Activated naive CD4-positive, alpha-beta T cell treated with anti-CD3 and anti-CD28 coated beads, Interleukin-2, amount 50 U/mL, for 24 hours (primary cell): ENCODE data around the gene SOHLH2.

ENCODE experiments used
- H3K27ac Mint-ChIP-seq: one replicate; pipeline ENCODE4 v1.8.0; 2021; ENCODE audit warnings: mild to moderate bottlenecking, mixed read lengths
- H3K27me3 Mint-ChIP-seq: one replicate; pipeline ENCODE4 v1.8.0; 2021; ENCODE audit warnings: mixed read lengths
- H3K36me3 Mint-ChIP-seq: one replicate; pipeline ENCODE4 v1.8.0; 2021; ENCODE audit warnings: mixed read lengths
- H3K4me1 Mint-ChIP-seq: one replicate; pipeline ENCODE4 v1.8.0; 2021; ENCODE audit warnings: mixed read lengths
- H3K4me3 Mint-ChIP-seq: one replicate; pipeline ENCODE4 v1.8.0; 2021; ENCODE audit warnings: mild to moderate bottlenecking, mixed read lengths
- H3K9me3 Mint-ChIP-seq: one replicate; pipeline ENCODE4 v1.8.0; 2021; ENCODE audit warnings: mixed read lengths

The SOHLH2 gene, protein sequence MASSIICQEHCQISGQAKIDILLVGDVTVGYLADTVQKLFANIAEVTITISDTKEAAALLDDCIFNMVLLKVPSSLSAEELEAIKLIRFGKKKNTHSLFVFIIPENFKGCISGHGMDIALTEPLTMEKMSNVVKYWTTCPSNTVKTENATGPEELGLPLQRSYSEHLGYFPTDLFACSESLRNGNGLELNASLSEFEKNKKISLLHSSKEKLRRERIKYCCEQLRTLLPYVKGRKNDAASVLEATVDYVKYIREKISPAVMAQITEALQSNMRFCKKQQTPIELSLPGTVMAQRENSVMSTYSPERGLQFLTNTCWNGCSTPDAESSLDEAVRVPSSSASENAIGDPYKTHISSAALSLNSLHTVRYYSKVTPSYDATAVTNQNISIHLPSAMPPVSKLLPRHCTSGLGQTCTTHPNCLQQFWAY

GRCh38 chr13:36214163-36214921 is at the start of gene SOHLH2:
SOHLH2 (minus strand) TSS chr13:36214556; CDS start chr13:36214526, 30 bp downstream.
- Mint-ChIP-seq H3K36me3 (no peaks in the 10 kb centered on the region), H3K4me1 (no peaks in the 10 kb centered on the region), H3K27ac (no peak within 1 kb of the TSS), H3K27me3 (no peaks in the 10 kb centered on the region), H3K9me3 (peaks cover 4% of the 10 kb centered on the region), H3K4me3 (no peak within 1 kb of the TSS)

DNA sequence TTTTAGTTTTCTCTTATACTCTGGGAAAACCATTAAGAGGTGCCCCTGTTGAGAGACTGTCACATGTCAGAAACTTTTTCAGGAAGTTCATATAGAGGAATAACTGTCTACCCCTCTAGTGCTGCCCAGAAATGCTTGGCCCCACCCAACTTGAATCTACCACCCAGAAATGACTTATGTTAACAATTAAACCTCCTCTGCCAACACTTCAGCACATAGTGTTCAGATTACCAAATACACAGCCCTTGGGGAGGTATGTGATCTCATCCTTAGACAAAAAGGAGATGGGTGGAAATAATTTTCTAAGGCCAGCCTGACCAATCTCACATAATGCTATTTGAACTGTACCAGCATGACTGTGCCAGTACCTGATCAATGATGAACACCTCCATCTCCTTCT is 47.6 kb upstream of the SOHLH2 start:
- H3K27me3 Mint-ChIP-seq: peaks cover 7% of the 10 kb centered on the region
- no peak overlapping the region for H3K27ac Mint-ChIP-seq
- H3K4me3 Mint-ChIP-seq: no peak overlapping the region
- H3K36me3 Mint-ChIP-seq: no peaks in the 10 kb centered on the region
- no peaks in the 10 kb centered on the region for H3K9me3 Mint-ChIP-seq
- H3K4me1 Mint-ChIP-seq: no peaks in the 10 kb centered on the region

DNA sequence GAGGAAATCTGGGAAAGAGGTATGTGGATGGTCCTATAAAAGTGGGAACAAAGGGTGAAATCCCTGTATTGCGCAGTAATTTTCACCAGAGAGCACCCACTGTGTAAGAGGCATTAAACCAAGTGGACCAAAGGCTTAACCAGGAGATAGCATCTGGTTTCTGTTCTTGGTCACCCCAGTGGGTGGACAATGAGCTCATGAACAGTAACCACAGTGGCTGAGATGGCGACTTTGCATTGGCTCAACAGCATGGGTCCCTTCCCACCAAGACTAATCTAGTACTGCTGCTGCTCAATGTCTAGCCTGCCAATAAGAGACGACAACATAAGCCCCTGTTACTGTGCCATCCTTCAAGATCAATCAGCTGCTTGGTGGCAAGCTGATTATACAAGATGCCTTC is 46.7 kb upstream of the SOHLH2 start:
- H3K27ac Mint-ChIP-seq: no peak overlapping the region
- peaks cover 5% of the 10 kb centered on the region for H3K27me3 Mint-ChIP-seq
- H3K4me3 Mint-ChIP-seq: no peak overlapping the region
- no peaks in the 10 kb centered on the region for H3K9me3 Mint-ChIP-seq
- H3K4me1 Mint-ChIP-seq: no peaks in the 10 kb centered on the region
- H3K36me3 Mint-ChIP-seq: no peaks in the 10 kb centered on the region

DNA sequence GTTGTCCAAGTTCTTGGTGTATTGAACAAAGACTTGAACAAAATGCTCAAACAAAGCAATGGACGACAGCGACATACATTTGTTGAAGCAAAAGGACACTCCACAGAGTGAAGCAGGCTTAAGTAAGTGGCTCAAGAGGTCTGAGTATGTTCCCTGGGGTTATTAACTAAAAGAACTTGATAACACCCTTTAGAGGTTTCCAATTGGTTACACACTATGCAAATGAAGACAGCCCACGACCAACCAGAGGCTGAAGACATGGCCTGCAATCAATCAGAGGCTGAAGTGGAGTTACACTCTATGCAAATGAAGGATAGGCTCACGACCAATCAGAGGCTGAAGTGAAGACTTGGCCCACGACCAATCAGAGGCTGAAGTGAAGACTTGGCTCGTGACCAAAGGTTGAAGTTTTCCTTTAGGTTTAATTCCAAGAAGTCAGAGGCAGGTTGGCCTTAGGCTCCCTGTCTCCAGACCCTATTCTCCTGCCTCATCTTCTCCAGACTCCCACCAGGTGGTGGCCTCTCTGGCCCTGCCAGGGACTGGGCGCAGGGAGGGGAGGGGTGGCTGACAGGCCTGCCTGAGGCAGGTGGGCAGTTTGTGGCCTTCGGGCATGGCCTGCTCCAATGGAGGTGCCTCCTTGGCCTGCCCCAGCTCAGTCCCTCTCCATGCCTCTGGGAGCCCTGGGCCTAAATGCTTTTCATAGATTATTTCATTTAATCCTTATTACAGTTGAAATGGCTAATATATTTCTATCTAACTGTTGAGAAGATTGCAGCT is 45.2 kb upstream of the SOHLH2 start:
- Mint-ChIP-seq H3K27me3 (peaks cover 5% of the 10 kb centered on the region), H3K9me3 (no peaks in the 10 kb centered on the region), H3K36me3 (no peaks in the 10 kb centered on the region), H3K27ac (no peak overlapping the region), H3K4me3 (no peak overlapping the region), H3K4me1 (no peaks in the 10 kb centered on the region)

GRCh38 chr13:36258831-36259230 is 44.5 kb upstream of the SOHLH2 start:
- Mint-ChIP-seq H3K27ac (no peak overlapping the region), H3K4me1 (no peaks in the 10 kb centered on the region), H3K27me3 (peaks cover 5% of the 10 kb centered on the region), H3K36me3 (no peaks in the 10 kb centered on the region), H3K9me3 (no peaks in the 10 kb centered on the region), H3K4me3 (no peak overlapping the region)

- Mint-ChIP-seq H3K27ac (no peak overlapping the region), H3K4me3 (no peak overlapping the region), H3K36me3 (no peaks in the 10 kb centered on the region), H3K27me3 (peaks cover 2% of the 10 kb centered on the region), H3K9me3 (no peaks in the 10 kb centered on the region), H3K4me1 (no peaks in the 10 kb centered on the region)
Observed at GRCh38 chr13:36251526-36251925, 37.2 kb upstream of the SOHLH2 start.

DNA sequence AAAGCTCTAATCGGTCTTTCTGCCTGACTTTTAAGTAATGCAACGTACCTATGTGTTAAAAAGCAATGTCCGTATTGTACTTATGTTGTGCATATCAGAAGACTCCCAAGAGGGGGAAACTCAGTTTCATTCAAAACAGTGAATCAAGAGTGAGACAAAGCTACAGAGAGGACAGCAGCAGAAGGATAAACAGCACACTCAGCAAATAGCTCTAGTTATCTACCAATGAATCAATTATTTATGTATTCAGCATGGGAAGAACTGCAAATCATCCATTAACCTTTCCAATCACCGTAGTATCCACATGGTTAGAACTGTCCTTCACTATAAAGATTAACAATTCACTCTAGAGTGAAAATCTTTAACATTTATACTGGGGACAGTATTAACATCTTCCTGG is 36.7 kb upstream of the SOHLH2 start:
- H3K27me3 Mint-ChIP-seq: peaks cover 2% of the 10 kb centered on the region
- no peaks in the 10 kb centered on the region for H3K36me3 Mint-ChIP-seq
- no peak overlapping the region for H3K4me3 Mint-ChIP-seq
- no peaks in the 10 kb centered on the region for H3K4me1 Mint-ChIP-seq
- no peaks in the 10 kb centered on the region for H3K9me3 Mint-ChIP-seq
- H3K27ac Mint-ChIP-seq: no peak overlapping the region

DNA sequence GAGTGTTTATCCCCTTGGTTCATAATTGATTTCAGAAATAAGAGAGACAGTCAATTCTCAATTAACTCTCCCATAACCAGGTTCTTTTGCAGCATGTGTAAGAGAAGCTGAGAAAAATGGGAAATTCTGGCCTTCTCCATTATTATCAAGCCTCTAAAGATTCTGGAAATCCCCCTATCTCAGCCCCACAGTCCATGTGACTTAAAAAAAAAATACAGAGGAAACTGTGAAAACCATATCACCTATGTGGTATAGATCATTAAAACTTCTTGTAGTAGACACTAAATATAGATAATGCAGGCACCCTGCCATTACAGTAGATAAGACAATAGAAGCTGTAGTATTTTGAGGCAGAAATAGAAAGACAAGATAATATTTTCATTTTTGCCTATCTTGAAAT is 34.3 kb upstream of the SOHLH2 start:
- H3K9me3 Mint-ChIP-seq: no peaks in the 10 kb centered on the region
- H3K36me3 Mint-ChIP-seq: no peaks in the 10 kb centered on the region
- peaks cover 6% of the 10 kb centered on the region for H3K27me3 Mint-ChIP-seq
- no peak overlapping the region for H3K4me3 Mint-ChIP-seq
- no peak overlapping the region for H3K27ac Mint-ChIP-seq
- H3K4me1 Mint-ChIP-seq: no peaks in the 10 kb centered on the region

- no peaks in the 10 kb centered on the region for H3K36me3 Mint-ChIP-seq
- H3K4me1 Mint-ChIP-seq: no peaks in the 10 kb centered on the region
- H3K27me3 Mint-ChIP-seq: peaks cover 4% of the 10 kb centered on the region
- no peaks in the 10 kb centered on the region for H3K9me3 Mint-ChIP-seq
- H3K27ac Mint-ChIP-seq: no peak overlapping the region
- H3K4me3 Mint-ChIP-seq: no peak overlapping the region
Observed at GRCh38 chr13:36244990-36245389, 30.6 kb upstream of the SOHLH2 start.

- no peak overlapping the region for H3K4me3 Mint-ChIP-seq
- no peaks in the 10 kb centered on the region for H3K4me1 Mint-ChIP-seq
- no peaks in the 10 kb centered on the region for H3K36me3 Mint-ChIP-seq
- H3K9me3 Mint-ChIP-seq: no peaks in the 10 kb centered on the region
- peaks cover 4% of the 10 kb centered on the region for H3K27me3 Mint-ChIP-seq
- H3K27ac Mint-ChIP-seq: no peak overlapping the region
Observed at GRCh38 chr13:36244073-36244472, 29.7 kb upstream of the SOHLH2 start.

- no peaks in the 10 kb centered on the region for H3K36me3 Mint-ChIP-seq
- H3K27me3 Mint-ChIP-seq: peaks cover 6% of the 10 kb centered on the region
- no peak overlapping the region for H3K27ac Mint-ChIP-seq
- no peaks in the 10 kb centered on the region for H3K4me1 Mint-ChIP-seq
- H3K4me3 Mint-ChIP-seq: no peak overlapping the region
- H3K9me3 Mint-ChIP-seq: no peaks in the 10 kb centered on the region
Observed at GRCh38 chr13:36242761-36243160, 28.4 kb upstream of the SOHLH2 start.

DNA sequence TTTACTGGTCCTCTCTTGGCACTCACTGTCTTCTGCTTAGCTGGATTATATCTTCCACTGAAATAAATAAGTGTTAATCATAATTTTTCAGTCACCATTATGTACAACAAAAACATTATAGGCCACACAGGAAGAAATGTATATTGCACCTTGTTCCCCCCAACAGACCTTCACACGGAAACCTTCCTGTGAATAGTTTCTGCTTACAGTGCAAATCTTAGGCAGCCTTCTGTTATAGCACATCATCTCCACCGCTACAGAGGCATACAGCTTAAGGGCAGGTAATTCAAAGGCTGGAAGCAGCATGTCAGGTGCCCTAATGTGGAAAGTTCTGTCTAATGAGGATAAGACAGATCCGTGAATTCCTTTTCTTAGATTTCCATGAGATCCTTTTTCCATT is 16.9 kb upstream of the SOHLH2 start:
- no peak overlapping the region for H3K27ac Mint-ChIP-seq
- no peaks in the 10 kb centered on the region for H3K4me1 Mint-ChIP-seq
- no peaks in the 10 kb centered on the region for H3K27me3 Mint-ChIP-seq

GRCh38 chr13:36224730-36225129 is 10.4 kb upstream of the SOHLH2 start:
- H3K4me3 Mint-ChIP-seq: no peak overlapping the region
- peaks cover 18% of the 10 kb centered on the region for H3K9me3 Mint-ChIP-seq
- H3K27ac Mint-ChIP-seq: no peak overlapping the region
- no peaks in the 10 kb centered on the region for H3K4me1 Mint-ChIP-seq
- H3K36me3 Mint-ChIP-seq: no peaks in the 10 kb centered on the region
- peaks cover 1% of the 10 kb centered on the region for H3K27me3 Mint-ChIP-seq

More for the DNA sequence above, 16.9 kb upstream of the SOHLH2 start:
- Mint-ChIP-seq H3K4me3 (no peak overlapping the region), H3K9me3 (peaks cover 11% of the 10 kb centered on the region), H3K36me3 (no peaks in the 10 kb centered on the region)

DNA sequence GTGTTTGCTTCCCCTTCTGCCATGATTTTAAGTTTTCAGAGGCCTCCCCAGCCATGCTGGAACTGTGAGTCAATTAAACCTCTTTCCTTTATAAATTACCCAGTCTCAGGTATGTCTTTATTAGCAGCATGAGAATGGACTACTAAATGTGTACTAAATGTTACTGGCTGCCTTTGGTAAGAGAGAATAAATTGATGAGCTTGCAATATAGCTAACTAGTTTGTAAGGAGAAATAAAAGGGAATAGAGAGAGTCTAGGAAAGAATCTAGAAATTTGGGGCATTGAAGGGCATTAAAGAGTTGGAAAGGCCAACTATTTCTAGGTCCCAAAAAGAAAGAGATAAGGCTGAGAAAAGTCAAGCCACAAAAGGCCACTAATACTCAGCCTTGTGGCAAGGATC is 5.5 kb upstream of the SOHLH2 start:
- Mint-ChIP-seq H3K36me3 (no peaks in the 10 kb centered on the region), H3K27me3 (peaks cover 1% of the 10 kb centered on the region), H3K4me3 (no peak overlapping the region), H3K4me1 (no peaks in the 10 kb centered on the region), H3K9me3 (peaks cover 16% of the 10 kb centered on the region), H3K27ac (no peak overlapping the region)

DNA sequence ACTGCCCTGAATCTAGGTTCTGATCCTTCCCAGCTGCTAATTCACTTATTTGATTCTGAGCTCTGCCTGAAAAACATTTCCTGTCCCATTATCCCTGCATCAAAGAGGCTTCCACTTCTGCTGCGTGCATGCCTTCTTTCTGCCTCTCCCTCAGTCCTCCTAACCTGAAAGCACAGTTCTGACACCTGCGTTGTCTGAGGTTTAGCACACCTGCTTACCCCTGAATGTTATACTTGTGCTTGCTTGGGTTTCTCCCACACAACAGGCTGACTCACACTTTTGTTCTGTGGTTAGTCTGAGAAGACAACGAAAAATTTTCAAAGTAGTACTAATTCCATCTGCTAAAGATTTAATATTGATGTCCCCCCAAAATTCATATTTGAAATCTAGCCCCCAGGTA is 3.1 kb upstream of the SOHLH2 start:
- no peaks in the 10 kb centered on the region for H3K27me3 Mint-ChIP-seq

DNA sequence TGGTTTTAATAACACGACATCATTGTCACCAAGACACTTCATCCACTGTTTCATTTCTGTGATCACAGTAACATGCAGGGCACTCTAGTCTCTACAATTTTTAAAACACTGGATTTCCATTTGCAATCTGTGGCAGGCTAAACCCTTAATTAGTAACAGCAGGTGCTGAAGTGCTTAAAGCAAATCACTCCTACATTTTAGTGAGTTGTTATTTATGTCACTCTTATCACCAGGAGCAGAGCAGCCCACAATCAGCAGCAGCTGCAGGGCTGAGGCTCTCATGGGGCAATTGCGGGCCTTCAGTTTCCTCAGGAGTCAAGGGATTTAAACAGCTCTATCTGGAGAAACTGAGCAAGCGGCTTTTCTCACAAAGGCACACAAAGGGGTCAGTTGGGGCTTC is 1.6 kb downstream of the SOHLH2 start:
- H3K27ac Mint-ChIP-seq: no peak overlapping the region
- peaks cover 1% of the 10 kb centered on the region for H3K27me3 Mint-ChIP-seq
- H3K4me3 Mint-ChIP-seq: no peak overlapping the region
- H3K36me3 Mint-ChIP-seq: no peaks in the 10 kb centered on the region
- H3K4me1 Mint-ChIP-seq: no peaks in the 10 kb centered on the region
- no peaks in the 10 kb centered on the region for H3K9me3 Mint-ChIP-seq

More for the DNA sequence above, 3.1 kb upstream of the SOHLH2 start:
- Mint-ChIP-seq H3K36me3 (no peaks in the 10 kb centered on the region), H3K4me1 (no peaks in the 10 kb centered on the region), H3K4me3 (no peak overlapping the region), H3K9me3 (peaks cover 5% of the 10 kb centered on the region), H3K27ac (no peak overlapping the region)
